Lung microvascular endothelial cell (primary cell): ENCODE measurements around the gene OR56A1. TPM values are rescaled to one million over a fixed set of nuclear protein-coding genes. Genes with fewer than 3 reads are reported as not detected.

Experiments used
- DNase-seq, 2 donors: peaks; one replicate each; pipeline versions ENCODE4 v3.0.0 to v3.0.0-alpha.2; 2010; ENCODE audit warnings: low read depth in 2 of 2
- total RNA-seq: library from RNA; depleted of rRNA; stranded (reverse); fragments of >200 nt; gene quantifications from 2 replicates; pipeline ENCODE4 v1.2.1, GENCODE V29; 2014

The OR56A1 gene
- total RNA-seq, 1 donor from 2014 or later = not detected

DNA sequence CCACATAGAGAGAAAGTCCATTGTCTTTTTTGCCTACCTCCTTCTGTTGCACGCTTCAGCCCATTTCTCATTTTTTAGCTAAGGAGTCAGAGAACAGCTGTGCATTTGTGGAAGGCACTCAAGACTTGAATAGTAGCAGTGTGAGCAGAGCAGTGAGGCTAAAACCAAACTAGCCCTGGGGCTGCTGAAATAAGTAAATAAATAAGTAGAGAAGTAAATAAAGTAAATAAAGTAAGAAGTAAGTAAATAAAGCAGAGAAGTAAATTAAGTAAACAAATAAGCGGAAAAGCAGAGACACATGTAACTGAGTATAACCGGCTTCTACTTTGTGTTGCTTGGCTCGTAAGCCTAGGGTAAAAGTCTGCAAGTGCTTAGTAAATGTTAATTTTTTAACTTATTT lies 41.4 kb downstream of the OR56A1 start:
- DNase-seq = no peak

DNA sequence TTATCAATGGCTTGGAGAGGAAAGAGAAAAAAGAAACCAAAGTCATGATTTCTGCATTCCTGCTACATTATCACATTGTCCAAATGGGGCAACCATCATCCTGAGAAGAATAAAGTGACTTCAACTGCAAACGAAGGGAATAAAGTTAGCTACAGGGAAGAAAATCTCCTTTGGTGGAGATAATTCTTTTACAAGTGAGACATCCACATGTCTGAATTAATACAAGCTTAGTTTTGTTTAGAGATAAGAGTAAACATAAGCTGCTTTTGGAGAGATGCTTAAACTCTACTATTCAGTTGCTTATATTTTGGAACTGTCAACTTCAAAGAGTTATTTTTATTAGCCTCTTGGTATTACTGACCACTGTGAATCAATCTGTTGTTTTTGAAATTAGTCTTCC lies 43.7 kb downstream of the OR56A1 start, which contains the start of gene OR52L1:
TSS of gene OR52L1 (minus strand) at position 101 of the 400 bp plus-strand sequence. CDS start at position 46, 55 bp downstream.
- no peak for DNase-seq

DNA sequence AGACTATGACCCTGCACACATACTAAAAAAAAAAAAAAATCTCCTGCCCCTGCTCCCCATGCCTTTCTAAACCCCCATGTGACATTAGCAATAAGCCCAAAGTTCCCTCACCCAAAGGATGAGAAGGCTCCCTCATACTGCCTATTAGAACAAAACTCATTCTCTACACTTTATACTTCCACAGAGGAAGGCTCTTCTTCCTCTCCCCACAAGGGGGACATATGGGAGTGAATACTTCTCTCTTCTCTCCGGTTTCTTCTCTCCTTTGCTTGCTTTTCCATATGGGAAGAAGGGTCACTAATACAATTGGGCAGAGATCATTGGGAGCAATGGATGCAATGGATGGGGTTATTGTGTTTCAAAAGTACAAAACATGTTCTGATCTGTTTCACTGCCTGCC lies 47.1 kb downstream of the OR56A1 start:
- no peak for DNase-seq

DNA sequence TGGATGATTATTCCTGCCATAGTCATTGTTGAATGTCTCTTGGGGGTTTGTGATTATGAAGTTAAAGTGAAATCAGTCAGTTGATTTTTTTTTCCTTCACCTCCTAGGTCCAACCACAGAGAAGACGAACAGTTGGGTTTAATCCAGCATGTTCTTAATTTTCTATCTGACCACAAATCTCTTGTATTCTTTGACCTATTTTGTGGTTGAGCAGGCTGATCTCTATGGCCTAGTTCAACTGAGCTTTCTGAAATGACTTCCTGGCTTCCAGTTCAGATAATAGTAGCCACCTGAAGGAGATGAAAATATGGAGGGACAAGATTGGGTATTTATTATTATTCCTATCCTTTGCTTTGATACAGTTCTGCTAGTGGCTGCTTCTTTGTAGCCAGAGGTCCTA lies 57.0 kb downstream of the OR56A1 start:
- no peak for DNase-seq

Other genes starting within 250 kb of the OR56A1 start
- gene OR52N5, start 247.4 kb downstream of the OR56A1 start, total RNA-seq = not detected in 2 replicates
- not detected in 2 replicates for gene OR52N1, start 239.5 kb downstream of the OR56A1 start, total RNA-seq
- gene OR52N2, start 221.8 kb downstream of the OR56A1 start, total RNA-seq = not detected in 2 replicates
- gene OR52E6, start 188.9 kb downstream of the OR56A1 start, total RNA-seq = not detected in 2 replicates
- gene OR52E8, start 173.1 kb downstream of the OR56A1 start, total RNA-seq = not detected in 2 replicates
- gene OR52E4, start 150.1 kb downstream of the OR56A1 start, total RNA-seq = not detected in 2 replicates
- not detected in 2 replicates for gene OR52E5, start 137.6 kb downstream of the OR56A1 start, total RNA-seq
- not detected in 2 replicates for gene OR56A3, start 88.5 kb downstream of the OR56A1 start, total RNA-seq
- gene OR56A5, start 62.3 kb downstream of the OR56A1 start, total RNA-seq = not detected in 2 replicates
- not detected in 2 replicates for gene OR52L1, start 43.8 kb downstream of the OR56A1 start, total RNA-seq
- not detected in 2 replicates for gene OR56A4, start 23.8 kb downstream of the OR56A1 start, total RNA-seq
- gene OR56B4, start 76.9 kb upstream of the OR56A1 start, total RNA-seq = not detected in 2 replicates
- gene OR52B2, start 139.6 kb upstream of the OR56A1 start, total RNA-seq = not detected in 2 replicates
- not detected in 2 replicates for gene OR52W1, start 168.5 kb upstream of the OR56A1 start, total RNA-seq
- gene C11orf42, start 174.8 kb upstream of the OR56A1 start, total RNA-seq = not detected in 2 replicates
- gene FHIP1B, start 203.9 kb upstream of the OR56A1 start, total RNA-seq = 5.4 and 10.7 TPM in 2 replicates
- not detected in 2 replicates for gene CNGA4, start 208.3 kb upstream of the OR56A1 start, total RNA-seq
- not detected in 2 replicates for gene CCKBR, start 229.1 kb upstream of the OR56A1 start, total RNA-seq